OCI-LY7 (cell line): ENCODE measurements around the gene ITGA7.

Experiments used
- EZH2phosphoT487 ChIP-seq: fragments of 200-600 bp; sonication (generic); IDR thresholded peaks from 2 replicates; pipeline ENCODE4 v1.6.1; 2018; ENCODE audit warnings: low read depth, borderline replicate concordance, mild to moderate bottlenecking, mixed run types, antibody characterized with exemption, low read length, moderate library complexity, mixed read lengths
- TF ChIP-seq, protein P1 (sequence below): fragments of 200-600 bp; sonication (generic); conservative IDR thresholded peaks from 2 replicates; pipeline ENCODE4 v1.5.1; 2014; ENCODE audit warnings: mild to moderate bottlenecking, antibody characterized with exemption, low read length, moderate library complexity, mixed read lengths

DNA sequence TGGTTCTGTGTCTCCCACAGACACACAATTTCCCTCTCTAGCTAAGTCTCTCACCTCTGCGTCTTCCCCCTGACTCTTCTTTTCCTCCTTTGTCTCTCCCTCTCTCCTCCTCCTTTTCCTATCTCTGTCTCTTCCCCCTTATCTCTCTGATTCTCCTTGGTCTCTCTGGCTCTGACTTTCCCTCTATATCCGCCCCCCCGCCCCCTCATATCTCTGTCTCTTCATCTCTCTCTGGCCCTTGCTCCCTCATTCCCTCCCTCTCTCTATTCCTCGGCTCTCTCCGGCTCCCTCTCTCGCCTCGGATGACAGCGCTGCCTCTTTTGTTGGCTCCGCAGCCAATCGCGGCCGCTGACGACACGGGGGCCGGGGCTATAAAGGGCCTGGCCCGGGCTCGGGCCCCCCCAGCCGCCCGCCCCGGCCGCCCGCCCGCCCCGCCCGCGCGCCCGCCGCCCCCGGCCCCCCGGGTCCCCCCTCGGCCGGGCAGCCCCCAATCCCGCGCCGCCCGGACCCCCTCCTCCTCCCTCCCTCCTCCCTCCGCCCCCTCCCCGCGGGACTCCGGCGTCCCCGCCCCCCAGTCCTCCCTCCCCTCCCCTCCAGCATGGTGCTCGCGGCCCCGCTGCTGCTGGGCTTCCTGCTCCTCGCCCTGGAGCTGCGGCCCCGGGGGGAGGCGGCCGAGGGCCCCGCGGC is 35.2 kb upstream of the ITGA7 start, which contains the start of gene GDF11:
- TF ChIP-seq EZH2phosphoT487, result no peak
- TF ChIP-seq, protein P1, sequence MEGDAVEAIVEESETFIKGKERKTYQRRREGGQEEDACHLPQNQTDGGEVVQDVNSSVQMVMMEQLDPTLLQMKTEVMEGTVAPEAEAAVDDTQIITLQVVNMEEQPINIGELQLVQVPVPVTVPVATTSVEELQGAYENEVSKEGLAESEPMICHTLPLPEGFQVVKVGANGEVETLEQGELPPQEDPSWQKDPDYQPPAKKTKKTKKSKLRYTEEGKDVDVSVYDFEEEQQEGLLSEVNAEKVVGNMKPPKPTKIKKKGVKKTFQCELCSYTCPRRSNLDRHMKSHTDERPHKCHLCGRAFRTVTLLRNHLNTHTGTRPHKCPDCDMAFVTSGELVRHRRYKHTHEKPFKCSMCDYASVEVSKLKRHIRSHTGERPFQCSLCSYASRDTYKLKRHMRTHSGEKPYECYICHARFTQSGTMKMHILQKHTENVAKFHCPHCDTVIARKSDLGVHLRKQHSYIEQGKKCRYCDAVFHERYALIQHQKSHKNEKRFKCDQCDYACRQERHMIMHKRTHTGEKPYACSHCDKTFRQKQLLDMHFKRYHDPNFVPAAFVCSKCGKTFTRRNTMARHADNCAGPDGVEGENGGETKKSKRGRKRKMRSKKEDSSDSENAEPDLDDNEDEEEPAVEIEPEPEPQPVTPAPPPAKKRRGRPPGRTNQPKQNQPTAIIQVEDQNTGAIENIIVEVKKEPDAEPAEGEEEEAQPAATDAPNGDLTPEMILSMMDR, result 0 out of 2 replicates have a peak, but pooled peaks have one; percentile 23
